RPMI7951 (cell line): ENCODE measurements around the gene VSTM4. TPM values are rescaled to one million over a fixed set of nuclear protein-coding genes. Genes with fewer than 3 reads are reported as not detected.

Experiments used
- DNase-seq: peaks from one replicate; pipeline ENCODE4 v3.0.0-alpha.2; 2012; ENCODE audit warnings: low read depth
- total RNA-seq: library from RNA; depleted of rRNA; stranded (reverse); fragments of >200 nt; shearing (Covaris generic); gene quantifications from 2 replicates; pipeline ENCODE4 v1.2.3, GENCODE V29; 2014

The VSTM4 gene
- total RNA-seq, 1 experiment from 2014 or later = 0.12 TPM

DNA sequence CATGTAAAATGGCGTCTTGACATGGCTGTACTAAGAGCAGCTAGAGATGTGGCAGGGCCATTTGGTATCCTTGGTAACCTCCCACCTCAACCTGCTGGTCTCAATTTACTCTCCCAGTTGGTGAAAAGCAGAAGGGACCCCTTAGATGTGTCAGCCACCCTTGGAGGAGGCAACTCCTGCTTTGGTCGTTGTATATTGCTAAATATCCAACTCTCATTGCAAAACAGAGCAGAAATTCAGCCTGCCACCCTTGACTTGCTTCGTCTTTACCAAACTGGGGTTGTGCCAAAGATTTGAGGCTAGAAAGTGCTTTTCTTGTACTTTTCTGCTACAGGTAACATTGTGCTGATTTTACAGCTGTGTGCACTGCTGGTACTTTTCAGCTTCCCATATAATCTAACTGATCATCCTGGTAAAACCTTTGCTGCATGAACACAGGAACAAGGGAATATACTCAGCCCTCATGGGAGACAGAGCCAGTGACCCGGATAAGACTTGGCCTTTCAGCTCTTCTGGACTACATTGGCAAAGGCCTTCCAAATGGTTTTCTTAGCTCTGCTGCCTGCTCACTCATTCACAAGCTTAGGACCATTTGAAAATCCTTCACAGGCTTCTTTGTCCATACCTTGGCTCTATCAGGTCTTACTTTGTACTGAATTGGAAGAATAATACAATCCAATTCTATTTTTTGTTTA, 2.2 kb upstream of the VSTM4 start:
- DNase-seq = no peak

DNA sequence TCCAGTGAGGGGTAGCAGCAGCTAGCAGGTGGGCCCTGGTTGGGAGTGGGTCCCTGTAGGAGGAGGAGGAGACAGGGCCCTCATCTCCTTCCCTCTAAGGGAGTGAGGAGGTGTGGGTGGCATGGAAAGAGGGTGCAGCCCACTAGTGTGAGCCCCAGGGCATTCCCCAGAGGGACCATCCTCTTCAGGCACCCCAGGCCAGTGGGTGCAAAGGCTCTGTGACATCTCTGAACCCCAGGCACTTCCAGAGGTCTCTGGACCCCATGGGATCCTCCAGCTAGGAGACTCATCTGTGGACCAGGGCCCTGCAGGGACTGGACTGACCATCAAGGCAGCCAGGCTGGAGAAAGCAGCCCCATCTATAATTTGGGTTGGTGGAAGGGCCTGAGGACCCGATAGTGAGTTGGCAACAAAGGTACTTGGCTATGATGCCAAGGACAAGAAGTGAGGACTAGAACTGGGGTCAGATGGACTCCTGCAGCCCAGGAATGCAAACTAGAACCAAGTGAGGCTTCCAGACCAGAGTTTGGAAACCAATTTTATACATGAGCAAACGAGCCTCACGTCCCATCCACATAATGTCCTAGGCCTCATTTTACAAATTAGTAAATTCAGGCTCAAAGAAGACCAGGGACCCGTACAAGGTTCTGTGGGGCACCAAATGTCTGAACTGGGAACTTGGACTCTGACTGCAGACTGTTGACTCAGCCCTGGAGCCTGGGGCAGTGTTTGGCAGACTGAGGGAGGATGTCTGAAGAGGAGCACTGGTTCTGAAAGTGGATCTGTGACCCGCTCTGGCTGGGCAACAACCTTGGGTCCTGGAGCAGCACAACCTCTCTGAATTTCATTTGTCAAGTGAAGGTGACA, 1.4 kb upstream of the VSTM4 start:
- peak; percentile 19 for DNase-seq

GRCh38 chr10:49115796-49116508, 630 bp upstream of the VSTM4 start:
- DNase-seq = no peak

DNA sequence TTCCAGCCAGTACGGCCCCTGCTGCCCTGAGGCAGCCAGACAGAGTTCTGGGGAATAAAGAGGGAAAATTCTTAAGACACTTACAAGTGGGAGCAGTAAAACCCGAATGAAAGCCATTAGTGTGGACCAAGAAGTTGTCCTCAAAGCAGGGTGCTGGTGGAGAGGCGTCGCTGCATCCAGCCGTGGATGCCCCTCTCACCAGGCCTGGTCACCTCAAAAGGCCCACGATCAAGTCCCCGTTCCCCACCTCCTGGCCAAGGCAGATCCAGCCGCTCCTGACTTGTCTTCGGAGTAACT, 656 bp downstream of the VSTM4 start:
- DNase-seq = no peak

DNA sequence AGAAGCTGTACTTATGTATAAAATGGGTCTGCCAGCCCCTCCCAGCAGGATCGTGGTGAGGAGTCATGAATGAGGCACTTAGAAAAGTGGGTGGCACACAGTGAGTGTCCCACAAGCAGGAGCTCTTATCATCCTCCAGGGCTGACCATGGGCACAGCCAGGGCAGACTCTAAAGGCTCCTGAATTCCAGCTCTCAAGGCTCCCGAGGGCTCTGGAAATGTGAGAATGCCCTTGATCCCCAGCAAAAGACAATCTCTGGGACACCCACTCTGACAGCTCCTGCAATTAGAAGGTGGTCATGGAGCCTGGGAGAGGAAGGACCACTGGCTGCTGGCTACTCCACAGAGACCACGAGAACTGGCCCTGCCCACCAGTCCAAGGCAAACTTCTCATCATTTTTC, 1.6 kb downstream of the VSTM4 start:
- no peak for DNase-seq

DNA sequence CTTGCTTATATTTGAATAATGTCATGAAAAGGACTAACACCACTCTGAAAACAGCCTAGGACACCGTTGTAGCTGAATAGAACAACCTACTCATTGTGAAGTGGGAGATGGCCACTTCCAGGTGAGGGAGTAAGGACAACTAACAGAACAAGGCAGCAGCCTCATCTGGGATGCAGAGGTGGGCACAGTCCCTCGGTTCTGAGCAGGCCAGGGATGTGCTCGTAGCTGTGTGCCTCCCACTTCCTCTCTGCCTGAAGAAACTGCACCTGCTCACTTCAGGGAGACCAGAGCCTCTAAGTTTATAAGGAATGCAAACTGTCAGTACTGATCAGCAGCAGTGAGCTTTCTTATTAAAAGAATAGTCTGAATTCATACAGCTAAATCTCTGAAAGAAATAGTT, 2.5 kb downstream of the VSTM4 start:
- DNase-seq = no peak

GRCh38 chr10:49112098-49112497, 3.2 kb downstream of the VSTM4 start:
- DNase-seq = no peak

DNA sequence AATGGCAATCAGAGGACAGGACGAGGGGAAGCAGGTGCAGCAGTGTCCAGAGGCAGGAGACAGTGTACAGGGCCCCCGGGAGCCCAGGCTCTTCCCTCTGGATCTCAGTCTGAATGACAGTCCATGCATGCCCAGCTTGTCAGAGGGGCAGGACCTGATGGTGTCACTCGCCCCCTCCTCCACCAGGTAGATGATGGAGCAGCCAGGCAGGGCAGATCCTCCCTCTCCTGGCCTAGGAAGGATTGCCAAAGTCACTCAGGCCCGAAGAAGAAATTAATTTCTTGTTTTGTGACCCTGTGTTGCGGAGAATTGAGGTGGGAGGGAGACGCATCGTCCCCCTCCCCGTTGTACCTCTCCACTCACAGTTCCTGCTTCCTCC, 4.0 kb downstream of the VSTM4 start:
- no peak for DNase-seq

DNA sequence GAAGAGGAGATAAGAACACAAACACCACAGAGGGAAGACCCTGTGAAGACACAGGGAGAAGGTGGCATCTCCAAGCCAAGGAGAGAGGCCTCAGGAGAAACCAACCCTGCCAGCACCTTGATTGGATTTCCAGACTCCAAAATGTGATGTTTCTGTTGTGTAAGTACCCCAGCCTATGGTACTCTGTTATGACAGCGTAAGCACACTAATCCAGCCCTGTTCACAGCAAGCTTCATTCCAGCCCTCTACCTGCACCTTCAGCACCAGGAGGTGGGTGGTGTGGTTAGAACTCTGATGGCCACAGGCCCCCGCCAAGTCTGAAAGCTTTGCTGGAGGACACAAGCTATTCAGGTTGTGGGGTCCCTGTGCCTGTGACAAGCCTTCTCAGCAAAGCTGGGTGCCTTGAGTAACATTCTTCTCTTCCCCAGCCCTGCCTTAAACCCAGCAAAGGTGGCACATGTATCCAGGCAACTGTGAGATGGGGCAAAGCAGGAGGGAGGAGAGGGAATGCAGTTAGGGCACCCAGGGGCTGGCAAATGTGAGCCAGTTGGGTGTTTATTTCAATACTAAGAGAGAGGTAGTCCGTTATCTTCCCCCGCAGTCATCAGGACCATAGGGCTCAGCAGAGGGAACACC, 4.5 kb downstream of the VSTM4 start:
- no peak for DNase-seq

DNA sequence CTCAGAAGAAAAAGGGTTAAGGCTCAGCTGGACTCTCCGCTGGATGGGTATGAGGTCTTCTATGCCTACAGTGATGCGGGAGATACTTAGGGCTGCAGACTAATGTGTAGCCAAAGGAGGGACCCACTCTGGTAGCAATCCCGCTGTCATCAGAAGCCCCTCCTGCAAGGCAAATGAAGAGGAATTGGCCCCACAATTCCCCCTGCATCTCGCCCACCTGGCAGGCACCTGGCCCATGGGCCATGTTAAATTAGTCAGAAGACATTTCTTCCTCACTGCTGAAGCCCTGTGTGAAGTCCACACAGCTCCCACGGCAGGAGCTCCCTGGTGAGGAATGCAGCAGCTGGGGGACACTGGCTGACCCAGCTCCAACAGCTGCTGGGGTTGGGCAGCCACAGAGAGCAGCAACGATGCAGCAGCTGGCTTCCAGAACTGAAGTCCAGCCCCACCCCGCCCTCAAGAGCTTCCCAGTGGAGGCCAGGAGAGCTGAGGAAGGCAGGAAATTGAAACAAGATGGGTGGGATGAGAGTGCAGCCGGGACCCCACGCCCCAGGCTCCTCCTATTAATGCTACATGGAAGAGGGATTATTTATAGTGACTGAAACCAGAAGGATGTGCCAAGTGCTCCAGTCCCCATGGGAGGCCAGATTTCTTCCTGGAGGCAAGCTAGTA, 5.5 kb downstream of the VSTM4 start:
- DNase-seq = peak; percentile 50

GRCh38 chr10:49108656-49109055, 6.7 kb downstream of the VSTM4 start:
- no peak for DNase-seq

DNA sequence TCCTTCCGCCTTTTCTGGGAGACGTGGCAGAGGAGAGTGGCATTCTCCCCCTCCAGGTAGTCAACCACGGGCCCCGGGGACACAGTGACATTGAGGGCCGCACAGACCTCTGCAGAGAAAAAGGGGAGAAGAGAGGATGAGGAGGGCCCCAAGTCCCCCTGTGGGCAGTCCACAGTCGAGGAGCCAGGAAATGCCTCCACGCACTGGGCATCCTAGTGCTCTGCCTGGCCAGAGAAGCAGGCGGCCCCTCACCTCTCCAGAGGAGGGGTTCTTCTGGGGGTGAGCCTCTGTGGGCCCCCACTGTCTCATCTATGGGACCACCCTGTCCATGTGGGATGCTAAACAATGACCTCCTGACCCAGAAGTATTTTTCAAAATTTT, 7.4 kb downstream of the VSTM4 start:
- DNase-seq = no peak

DNA sequence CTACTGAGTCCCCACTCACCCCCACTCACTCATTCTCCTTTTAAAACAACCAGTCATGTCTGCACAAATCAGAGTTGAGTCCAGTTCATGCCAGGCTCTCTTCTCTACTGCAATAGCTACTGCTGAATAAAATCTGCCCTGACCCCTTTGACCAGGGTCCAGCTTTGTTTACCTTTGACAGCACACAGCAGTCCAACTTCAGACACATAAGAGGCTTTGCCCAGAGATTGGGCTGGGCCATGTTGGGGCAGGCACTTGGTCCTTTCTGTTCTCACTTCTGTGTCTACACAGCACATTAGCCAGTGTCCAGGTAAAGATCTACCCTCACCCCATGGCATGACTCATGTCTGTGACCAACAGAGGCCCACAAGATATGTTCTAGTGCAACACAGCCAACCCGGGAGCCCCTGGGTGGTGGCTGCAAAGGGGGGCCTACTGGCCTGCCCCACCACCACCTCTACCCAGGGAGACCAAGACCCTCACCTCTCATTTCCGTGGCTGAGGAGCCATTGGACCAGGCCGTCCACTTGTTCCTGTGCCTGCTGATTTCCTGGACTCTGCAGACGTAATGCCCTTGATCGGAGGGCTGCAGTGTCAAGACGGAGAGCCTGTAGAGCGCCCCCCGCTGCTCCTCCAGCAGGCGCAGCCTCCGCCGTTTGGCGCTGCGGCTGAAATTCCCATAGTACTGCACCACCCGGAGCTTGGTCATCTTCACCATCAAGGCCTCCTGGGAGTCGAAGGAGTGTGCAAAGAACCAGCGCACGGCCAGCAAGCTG, 8.0 kb downstream of the VSTM4 start:
- no peak for DNase-seq

- no peak for DNase-seq
These were observed 8.9 kb downstream of the VSTM4 start for GRCh38 chr10:49106451-49106850.

DNA sequence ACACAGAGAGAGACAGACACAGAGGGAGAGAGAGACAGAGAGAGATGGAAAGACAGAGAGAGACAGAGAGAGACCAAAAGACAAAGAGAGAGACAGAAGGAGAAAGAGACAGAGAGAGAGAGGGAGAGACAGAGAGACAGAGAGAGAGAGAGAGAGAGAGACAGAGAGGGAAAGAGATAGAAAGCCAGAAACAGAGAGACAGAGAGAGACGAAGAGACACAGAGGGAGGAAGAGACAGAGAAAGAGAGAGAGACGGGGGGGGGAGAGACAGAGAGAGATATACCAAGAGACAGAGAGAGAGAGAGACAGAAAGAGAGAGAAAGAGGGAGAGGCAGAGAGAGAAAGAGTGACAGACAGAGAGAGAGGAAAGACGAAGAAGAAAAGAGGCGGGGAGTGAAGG, 10.2 kb downstream of the VSTM4 start:
- DNase-seq = no peak

- no peak for DNase-seq
These were observed 11.0 kb downstream of the VSTM4 start for GRCh38 chr10:49104323-49104722.

DNA sequence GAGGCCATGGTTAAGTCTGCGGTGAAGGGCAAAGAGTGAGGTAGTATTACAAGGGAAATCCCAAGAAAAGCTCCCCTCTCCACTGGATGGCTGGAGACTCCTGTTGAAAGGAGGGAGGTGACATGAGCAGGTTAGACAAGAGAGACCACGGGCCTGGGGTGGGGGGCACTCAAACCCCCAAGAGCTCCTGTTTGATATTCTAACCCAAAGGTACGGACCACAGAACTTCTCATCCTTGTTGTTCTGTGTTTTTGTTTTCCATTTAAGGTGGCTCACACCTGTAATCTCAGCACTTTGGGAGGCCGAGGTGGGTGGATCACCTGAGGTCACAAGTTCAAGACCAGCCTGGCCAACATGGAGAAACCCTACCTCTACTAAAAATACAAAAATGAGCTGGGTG, 11.6 kb downstream of the VSTM4 start:
- no peak for DNase-seq

- no peak for DNase-seq
These were observed 16.3 kb downstream of the VSTM4 start for GRCh38 chr10:49099046-49099445.

GRCh38 chr10:49096890-49097445, 18.4 kb downstream of the VSTM4 start:
- DNase-seq = no peak

DNA sequence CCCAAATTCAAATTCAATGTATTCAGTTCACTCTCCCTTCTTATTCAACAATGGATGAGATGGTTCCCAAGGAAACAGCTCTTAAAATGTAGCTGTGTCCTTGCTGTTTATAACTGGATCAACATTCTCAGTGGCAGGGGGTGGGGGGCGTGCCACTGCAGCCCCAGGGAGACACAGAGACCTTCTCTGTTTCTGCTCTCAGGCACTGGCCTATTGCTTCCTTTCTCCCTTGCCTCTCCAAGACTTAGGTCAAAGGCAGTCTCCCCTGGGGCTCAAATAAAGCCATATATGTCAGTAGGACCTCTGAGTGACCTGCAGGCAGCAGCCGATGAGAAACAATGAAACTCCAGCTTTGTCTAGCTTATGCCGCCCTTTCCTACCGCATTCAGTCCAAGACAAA, 20.7 kb downstream of the VSTM4 start:
- no peak for DNase-seq

DNA sequence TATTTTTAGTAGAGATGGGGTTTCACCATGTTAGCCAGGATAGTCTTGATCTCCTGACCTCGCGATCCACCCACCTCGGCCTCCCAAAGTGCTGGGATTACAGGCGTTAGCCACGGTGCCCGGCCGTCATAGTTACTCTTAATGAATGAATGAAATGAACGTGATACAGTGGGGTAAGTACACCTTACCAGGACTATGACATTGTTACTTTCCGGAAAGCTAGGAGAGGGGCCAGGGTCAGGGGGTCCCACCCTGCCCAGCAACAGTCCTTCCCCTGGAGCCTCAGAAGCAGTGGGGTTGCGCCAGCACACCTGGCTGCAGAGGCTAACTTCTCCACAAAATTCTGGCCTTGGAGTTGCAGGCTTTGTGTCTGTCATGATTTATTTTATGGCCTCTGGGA, 21.4 kb downstream of the VSTM4 start:
- DNase-seq = no peak
